H1 (cell line): ENCODE results near the gene PI4KA. TPM values are rescaled to one million over a fixed set of nuclear protein-coding genes. Genes with fewer than 3 reads are reported as not detected.

Experiments
- CTCF ChIA-PET: fragments of 300-600 bp; sonication (Branson Sonifier 250); formaldehyde crosslinking; loops from one replicate; lab custom pipeline; 2021; ENCODE audit not compliant: partially characterized antibody; lab: Charles Lee
- POLR2A ChIA-PET: fragments of 300-600 bp; sonication (Branson Sonifier 250); formaldehyde crosslinking; loops from one replicate; lab custom pipeline; 2021; ENCODE audit warnings: inconsistent platforms; ENCODE audit not compliant: partially characterized antibody; lab: Charles Lee
- DNase-seq, 2 experiments: peaks; one replicate each; pipeline versions ENCODE4 v3.0.0 to v3.0.0-alpha.2; 2010 to 2022; ENCODE audit warnings: low spot score in 2 of 2, low read depth in 1 of 2, mixed read lengths in 1 of 2
- FAIRE-seq: peaks from 2 replicates; lab custom pipeline; 2011; peaks lifted over from hg19 to GRCh38; lab: Jason Lieb, UNC
- H2AFZ ChIP-seq: 2 replicates; pipeline ENCODE4 v1.8.1; 2012; ENCODE audit warnings: low read length, inconsistent platforms
- H2AK5ac ChIP-seq: 2 replicates; pipeline ENCODE4 v1.6.1; 2013; ENCODE audit warnings: low read depth, low read length
- H2BK120ac ChIP-seq: replicated peaks from 2 replicates; pipeline ENCODE3; 2013; ENCODE audit warnings: low read depth, low read length, inconsistent platforms
- H2BK12ac ChIP-seq: 2 replicates; pipeline ENCODE4 v1.6.1; 2013; ENCODE audit warnings: low read depth, low read length
- H2BK15ac ChIP-seq: 2 replicates; pipeline ENCODE4 v1.6.1; 2013; ENCODE audit warnings: low read length
- H2BK20ac ChIP-seq: 2 replicates; pipeline ENCODE4 v1.6.1; 2013; ENCODE audit warnings: low read length
- H2BK5ac ChIP-seq: 2 replicates; pipeline ENCODE4 v1.6.1; 2013; ENCODE audit warnings: low read depth, low read length
- H3K14ac ChIP-seq: 2 replicates; pipeline ENCODE4 v1.6.1; 2013; ENCODE audit warnings: inconsistent platforms; ENCODE audit not compliant: insufficient read length
- H3K18ac ChIP-seq: 2 replicates; pipeline ENCODE4 v1.6.1; 2013; ENCODE audit warnings: low read length; ENCODE audit errors: extremely low read depth
- H3K23ac ChIP-seq: 2 replicates; pipeline ENCODE4 v1.6.1; 2013; ENCODE audit warnings: inconsistent platforms; ENCODE audit not compliant: insufficient read length
- H3K23me2 ChIP-seq: 2 replicates; pipeline ENCODE4 v1.6.1; 2013; ENCODE audit warnings: low read depth, low read length
- H3K27ac ChIP-seq: 2 replicates; pipeline ENCODE4 v1.6.1; 2011; ENCODE audit warnings: low read depth, low read length, inconsistent platforms
- H3K27me3 ChIP-seq, 4 experiments: replicated peaks in 1 of 4; 1 replicate in 1 of 4; 2 replicates in 3 of 4; pipeline versions ENCODE4 v1.6.1 to v1.8.1; 2011 to 2013; ENCODE audit warnings: low read length in 3 of 4, mild to moderate bottlenecking in 3 of 4, inconsistent platforms in 2 of 4, mixed read lengths in 2 of 4, moderate library complexity in 1 of 4; ENCODE audit not compliant: control insufficient read depth in 3 of 4, insufficient read depth in 3 of 4; ENCODE audit errors: extremely low read depth in 1 of 4
- H3K36me3 ChIP-seq, 4 experiments: 2 replicates each; pipeline versions ENCODE4 v1.6.1 to v1.8.1; 2011 to 2013; ENCODE audit warnings: mild to moderate bottlenecking in 4 of 4, low read length in 3 of 4, moderate library complexity in 2 of 4, control low read depth in 1 of 4, inconsistent platforms in 1 of 4; ENCODE audit not compliant: insufficient read depth in 4 of 4, control insufficient read depth in 2 of 4
- H3K4ac ChIP-seq: replicated peaks from 2 replicates; pipeline ENCODE3; 2013; ENCODE audit warnings: low read length, low read depth, mixed read lengths, inconsistent platforms; ENCODE audit not compliant: insufficient read length
- H3K4me1 ChIP-seq, 4 experiments: replicated peaks in 1 of 4; 1 replicate in 1 of 4; 2 replicates in 3 of 4; pipeline versions ENCODE4 v1.6.1 to v1.8.1; 2011 to 2013; ENCODE audit warnings: low read length in 3 of 4, inconsistent platforms in 2 of 4, mixed read lengths in 1 of 4; ENCODE audit not compliant: insufficient read depth in 4 of 4, control insufficient read depth in 3 of 4
- H3K4me2 ChIP-seq, 2 experiments: 2 replicates each; pipeline versions ENCODE4 v1.6.1 to v1.8.1; 2011 to 2013; ENCODE audit warnings: low read depth in 2 of 2, low read length in 2 of 2, control low read depth in 1 of 2, inconsistent platforms in 1 of 2, mild to moderate bottlenecking in 1 of 2; ENCODE audit not compliant: insufficient read depth in 1 of 2
- H3K4me3 ChIP-seq, 4 experiments: fragments of 200-600, 300-600 bp in 1 of 4; sonication (generic), shearing (Covaris generic), sonication (Bioruptor Twin) in 1 of 4; 2 replicates each; pipeline versions ENCODE4 v1.5.1 to v1.8.1; 2011 to 2016; ENCODE audit warnings: low read length in 4 of 4, low read depth in 3 of 4, control low read depth in 2 of 4, inconsistent platforms in 2 of 4, mild to moderate bottlenecking in 2 of 4, mixed read lengths in 1 of 4, moderate library complexity in 1 of 4; ENCODE audit not compliant: insufficient read depth in 2 of 4; ENCODE audit errors: extremely low read depth in 1 of 4
- H3K56ac ChIP-seq: replicated peaks from 2 replicates; pipeline ENCODE3; 2013; ENCODE audit warnings: low read depth, mild to moderate bottlenecking, mixed read lengths, low read length, inconsistent platforms; ENCODE audit not compliant: insufficient read length
- H3K79me1 ChIP-seq: 2 replicates; pipeline ENCODE4 v1.6.1; 2013; ENCODE audit warnings: low read depth, low read length, control low read depth
- H3K79me2 ChIP-seq, 2 experiments: 2 replicates each; pipeline versions ENCODE4 v1.6.1 to v1.8.1; 2012 to 2013; ENCODE audit warnings: low read length in 2 of 2, mild to moderate bottlenecking in 2 of 2, inconsistent platforms in 1 of 2; ENCODE audit not compliant: insufficient read depth in 2 of 2, control insufficient read depth in 1 of 2
- H3K9ac ChIP-seq, 4 experiments: replicated peaks in 1 of 4; 1 replicate in 1 of 4; 2 replicates in 3 of 4; pipeline versions ENCODE4 v1.6.1 to v1.8.1; 2011 to 2013; ENCODE audit warnings: low read depth in 3 of 4, low read length in 3 of 4, control low read depth in 2 of 4, mild to moderate bottlenecking in 2 of 4, moderate library complexity in 2 of 4, inconsistent platforms in 1 of 4; ENCODE audit errors: extremely low read depth in 1 of 4
- H3K9me3 ChIP-seq, 2 experiments: 2 replicates each; pipeline versions ENCODE4 v1.6.1 to v1.8.1; 2012 to 2013; ENCODE audit warnings: mild to moderate bottlenecking in 2 of 2, moderate library complexity in 2 of 2, control low read depth in 1 of 2, inconsistent platforms in 1 of 2, low read depth in 1 of 2, low read length in 1 of 2, mixed read lengths in 1 of 2; ENCODE audit not compliant: insufficient read depth in 2 of 2
- H4K20me1 ChIP-seq, 2 experiments: replicated peaks in 1 of 2; 2 replicates each; pipeline versions ENCODE3 to v1.8.1; 2011 to 2013; ENCODE audit warnings: inconsistent platforms in 2 of 2, low read length in 2 of 2, mild to moderate bottlenecking in 1 of 2; ENCODE audit not compliant: insufficient read depth in 2 of 2, control insufficient read depth in 1 of 2
- H4K5ac ChIP-seq: 2 replicates; pipeline ENCODE4 v1.6.1; 2013; ENCODE audit warnings: low read length, low read depth, mixed read lengths, inconsistent platforms; ENCODE audit not compliant: insufficient read length
- H4K8ac ChIP-seq: 2 replicates; pipeline ENCODE4 v1.8.0; 2013; ENCODE audit warnings: mild to moderate bottlenecking, moderate library complexity, low read length, inconsistent platforms; ENCODE audit not compliant: insufficient read depth; ENCODE audit errors: extremely low read depth
- H4K91ac ChIP-seq: replicated peaks from 2 replicates; pipeline ENCODE3; 2013; ENCODE audit warnings: low read length, mixed read lengths, inconsistent platforms; ENCODE audit not compliant: insufficient read length
- ASH2L ChIP-seq: fragments of 200-600, 300-600 bp; sonication (generic); IDR thresholded peaks from one replicate; pipeline ENCODE4 v1.7.1; 2017; ENCODE audit warnings: low read length
- BACH1 ChIP-seq: IDR thresholded peaks from 2 replicates; pipeline ENCODE4 v1.6.1; 2012; ENCODE audit warnings: low read length, improper control_type of control experiment
- CTBP2 ChIP-seq: IDR thresholded peaks from 2 replicates; pipeline ENCODE4 v1.7.0; 2011; ENCODE audit warnings: borderline replicate concordance, mild to moderate bottlenecking, moderate library complexity, mixed read lengths, low read length; ENCODE audit not compliant: insufficient read depth, insufficient read length
- JUN ChIP-seq: IDR thresholded peaks from 2 replicates; pipeline ENCODE4 v1.6.1; 2011; ENCODE audit warnings: low read depth, mild to moderate bottlenecking, improper control_type of control experiment, low read length
- WGBS, 2 experiments: shearing (Covaris generic) in 1 of 2; methylation state at CpG; one replicate each; pipeline versions ENCODE4 v1.1.6 to v1.1.7; 2013 to 2015; ENCODE audit warnings: low lambda C conversion rate in 2 of 2, mixed read lengths in 2 of 2, inconsistent platforms in 1 of 2, low coverage in 1 of 2, missing lambda C conversion rate in 1 of 2; ENCODE audit not compliant: insufficient replicate concordance in 2 of 2, insufficient coverage in 1 of 2, insufficient read length in 1 of 2; ENCODE audit errors: extremely low coverage in 1 of 2, missing lambda C conversion rate in 1 of 2; 5-methylcytosine and 5-hydroxymethylcytosine counted together
- polyA plus RNA-seq, 7 experiments: library from polyadenylated mRNA; depleted of rRNA in 3 of 7; stranded (reverse) in 5 of 7; unstranded in 2 of 7; fragments of >200 nt in 5 of 7; fragments of 200-250 nt in 2 of 7; gene quantifications; 1 replicate in 5 of 7; 2 replicates in 1 of 7; 4 replicates in 1 of 7; pipeline versions ENCODE4 v1.2.1 to v1.2.3, GENCODE V29; 2011 to 2013; ENCODE audit warnings: missing spikeins in 2 of 7, mixed read lengths in 2 of 7
- total RNA-seq: library from RNA; stranded (reverse); fragmentation: NEBNext Ultra II Directional; extraction: Animal tissue kit (Norgen Biotek cat#: 25700); gene quantifications from 2 replicates; pipeline ENCODE4 v1.2.1, GENCODE V29; 2021

PI4KA gene
- total and polyA plus RNA-seq, 2 of the 8 experiments (the other 6 are each of a cell fraction or from before 2014, with no cell fraction given): 22.5 to 37.7 TPM

DNA sequence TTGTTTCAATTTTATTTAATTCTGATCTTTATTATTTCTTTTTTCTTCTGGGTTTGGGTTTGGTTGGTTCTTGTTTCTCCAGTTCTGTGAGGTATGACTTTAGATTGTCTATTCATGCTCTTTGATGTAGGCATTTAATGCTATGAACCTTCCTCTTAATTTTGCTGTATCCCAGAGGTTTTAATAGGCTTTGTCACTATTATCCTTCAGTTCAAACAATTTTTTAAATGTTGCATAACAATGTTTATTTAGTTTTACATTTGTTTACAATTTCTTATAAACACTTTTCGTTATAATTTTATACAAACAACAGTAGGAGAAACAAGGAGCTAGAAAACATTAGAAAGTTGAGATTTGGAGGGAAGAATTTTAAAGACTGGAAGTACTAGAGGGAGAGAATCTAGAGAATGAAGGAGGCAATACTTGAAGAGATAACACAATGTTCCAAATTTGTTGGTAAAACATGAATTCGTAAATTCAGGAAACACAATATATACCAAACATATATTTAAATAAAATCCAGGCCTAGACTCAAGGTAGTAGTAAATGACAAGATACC lies 180.8 kb downstream of the PI4KA start:
- H4K8ac ChIP-seq: no peak overlapping the region
- no peak overlapping the region for H3K4me3 ChIP-seq
- H3K56ac ChIP-seq: no peak overlapping the region
- no peak overlapping the region for H4K91ac ChIP-seq
- TF ChIP-seq BACH1: no peak
- TF ChIP-seq ASH2L: no peak
- TF ChIP-seq CTBP2: no peak
- TF ChIP-seq JUN: no peak
- no peak overlapping the region for H3K4me2 ChIP-seq
- no peaks in the 10 kb centered on the region for H4K20me1 ChIP-seq
- no peaks in the 10 kb centered on the region for H3K79me1 ChIP-seq
- no peak overlapping the region for H3K27ac ChIP-seq
- no peaks in the 10 kb centered on the region for H3K79me2 ChIP-seq
- H3K9ac ChIP-seq: no peak overlapping the region
- no peak overlapping the region for H2AK5ac ChIP-seq
- H2AFZ ChIP-seq: no peak overlapping the region
- H2BK20ac ChIP-seq: no peak overlapping the region
- no peak overlapping the region for H4K5ac ChIP-seq
- no peak overlapping the region for H3K14ac ChIP-seq
- no peak overlapping the region for H2BK15ac ChIP-seq
- H2BK120ac ChIP-seq: no peak overlapping the region
- no peak for DNase-seq
- no peaks in the 10 kb centered on the region for H3K23me2 ChIP-seq
- CTCF ChIA-PET: no interaction called here
- H3K4me1 ChIP-seq: no peaks in the 10 kb centered on the region
- H3K9me3 ChIP-seq: no peaks in the 10 kb centered on the region
- no peak overlapping the region for H3K23ac ChIP-seq
- FAIRE-seq: no peak
- no peak overlapping the region for H2BK12ac ChIP-seq
- POLR2A ChIA-PET: no interaction called here
- H3K18ac ChIP-seq: no peak overlapping the region
- H2BK5ac ChIP-seq: no peak overlapping the region
- H3K4ac ChIP-seq: no peak overlapping the region
- 87% methylated on average over 2 of the region's 2 CpGs; no CpG with 5 or more reads in 1 of the 2 experiments for WGBS, 2 experiments
- no peaks in the 10 kb centered on the region for H3K36me3 ChIP-seq
- no peaks in the 10 kb centered on the region for H3K27me3 ChIP-seq
